Thyroid gland (tissue), 4 donors: Measurements from ENCODE around the gene KCNMA1. TPM values are rescaled to one million over a fixed set of nuclear protein-coding genes. Genes with fewer than 3 reads are reported as not detected.
A peak's percentile ranks its signal among the peaks of the same experiment; 100 is the strongest.
"Not testable (repeated sequence)": the region's sequence is repeated elsewhere in the genome, so short reads cannot be mapped to it uniquely, and the experiment has no call there.

ENCODE experiments used
- DNase-seq, 2 donors: peaks; one replicate each; pipeline ENCODE4 v3.0.0-alpha.2; 2019
- H3K27ac ChIP-seq, 3 donors: fragments of 200-600 bp; sonication (generic); 1 replicate in 2 of 3; 2 replicates in 1 of 3; pipeline ENCODE4 v1.5.1; 2016 to 2019; ENCODE audit warnings: mild to moderate bottlenecking in 1 of 3, moderate library complexity in 1 of 3
- H3K27me3 ChIP-seq: fragments of 200-600 bp; sonication (generic); one replicate; pipeline ENCODE4 v1.5.1; 2019
- H3K36me3 ChIP-seq, 2 donors: fragments of 200-600 bp; sonication (generic); one replicate each; pipeline ENCODE4 v1.5.1; 2016 to 2019
- H3K4me1 ChIP-seq, 2 donors: fragments of 200-600 bp; sonication (generic); one replicate each; pipeline ENCODE4 v1.5.1; 2017 to 2019
- H3K4me3 ChIP-seq, 3 donors: fragments of 200-600 bp; sonication (generic); replicated peaks in 1 of 3; 1 replicate in 2 of 3; 2 replicates in 1 of 3; pipeline ENCODE4 v1.5.1; 2016; ENCODE audit warnings: mild to moderate bottlenecking in 1 of 3
- H3K9me3 ChIP-seq: fragments of 200-600 bp; sonication (generic); one replicate; pipeline ENCODE4 v1.5.1; 2017
- POLR2A ChIP-seq, 2 donors: fragments of 450-650 bp; IDR thresholded peaks; one replicate each; pipeline ENCODE4 v1.6.1; 2017; ENCODE audit warnings: antibody characterized with exemption in 2 of 2, mild to moderate bottlenecking in 2 of 2, moderate library complexity in 1 of 2
- WGBS, 2 donors: methylation state at CpG; one replicate each; pipeline ENCODE4 v1.1.5; 2017; 5-methylcytosine and 5-hydroxymethylcytosine counted together
- intact Hi-C: fragments of 100-400 bp; cut with DNase I; formaldehyde crosslinking; loops from one replicate; pipeline ENCODE4 v1.15.1; 2023
- total RNA-seq, 4 donors: library from RNA; depleted of rRNA; stranded (reverse); fragments of >200 nt; gene quantifications; one replicate each; pipeline ENCODE4 v1.2.3, GENCODE V29; 2016
- TF ChIP-seq, protein P1 (sequence below), 6 experiments: fragments of 200-600 bp in 3 of 6; fragments of 450-650 bp in 3 of 6; sonication (generic) in 3 of 6; IDR thresholded peaks; one replicate each; pipeline ENCODE4 v1.5.1; 2016 to 2019; ENCODE audit warnings: antibody characterized with exemption in 6 of 6, mild to moderate bottlenecking in 2 of 6, inconsistent platforms in 1 of 6, moderate library complexity in 1 of 6

KCNMA1 gene
- total RNA-seq, 4 donors from 2014 or later, result 2.5 to 5.1 (median 3.6) TPM

DNA sequence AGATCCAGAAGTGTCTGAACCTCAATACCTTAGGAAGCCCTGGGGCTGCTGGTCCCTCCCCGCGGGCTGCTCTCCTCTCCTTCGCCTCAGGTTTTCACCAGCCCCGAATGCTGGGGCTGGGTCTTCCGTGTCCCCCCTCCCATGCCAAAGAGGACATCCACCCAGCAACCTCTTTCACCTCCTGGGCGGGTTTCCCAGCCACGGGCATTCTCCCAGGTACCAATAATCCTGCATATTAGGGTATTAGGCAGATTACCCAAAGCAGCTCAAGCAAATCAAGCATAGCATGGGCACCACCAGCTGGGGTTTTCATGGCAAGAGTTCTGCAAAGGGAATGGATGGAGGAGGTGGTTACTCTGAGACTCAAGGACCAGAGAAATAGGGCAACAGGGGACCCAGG is 224.4 kb downstream of the KCNMA1 start:
- no peak overlapping the region for H3K27ac ChIP-seq
- no peaks in the 10 kb centered on the region for H3K9me3 ChIP-seq
- H3K4me3 ChIP-seq, result no peak overlapping the region
- no peaks in the 10 kb centered on the region for H3K36me3 ChIP-seq
- H3K4me1 ChIP-seq, result peaks cover 17 to 25% of the 10 kb centered on the region in 2 donors
- TF ChIP-seq POLR2A (IDR thresholded peaks at IDR 0.05), result no peak
- TF ChIP-seq, protein P1, sequence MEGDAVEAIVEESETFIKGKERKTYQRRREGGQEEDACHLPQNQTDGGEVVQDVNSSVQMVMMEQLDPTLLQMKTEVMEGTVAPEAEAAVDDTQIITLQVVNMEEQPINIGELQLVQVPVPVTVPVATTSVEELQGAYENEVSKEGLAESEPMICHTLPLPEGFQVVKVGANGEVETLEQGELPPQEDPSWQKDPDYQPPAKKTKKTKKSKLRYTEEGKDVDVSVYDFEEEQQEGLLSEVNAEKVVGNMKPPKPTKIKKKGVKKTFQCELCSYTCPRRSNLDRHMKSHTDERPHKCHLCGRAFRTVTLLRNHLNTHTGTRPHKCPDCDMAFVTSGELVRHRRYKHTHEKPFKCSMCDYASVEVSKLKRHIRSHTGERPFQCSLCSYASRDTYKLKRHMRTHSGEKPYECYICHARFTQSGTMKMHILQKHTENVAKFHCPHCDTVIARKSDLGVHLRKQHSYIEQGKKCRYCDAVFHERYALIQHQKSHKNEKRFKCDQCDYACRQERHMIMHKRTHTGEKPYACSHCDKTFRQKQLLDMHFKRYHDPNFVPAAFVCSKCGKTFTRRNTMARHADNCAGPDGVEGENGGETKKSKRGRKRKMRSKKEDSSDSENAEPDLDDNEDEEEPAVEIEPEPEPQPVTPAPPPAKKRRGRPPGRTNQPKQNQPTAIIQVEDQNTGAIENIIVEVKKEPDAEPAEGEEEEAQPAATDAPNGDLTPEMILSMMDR (IDR thresholded peaks at IDR 0.05), result no peak
- H3K27me3 ChIP-seq, result no peaks in the 10 kb centered on the region
- DNase-seq, result no peak
- intact Hi-C loops, result no loop called here
- 87 to 88% methylated on average over 7 of the region's 7 CpGs for WGBS, 2 donors

DNA sequence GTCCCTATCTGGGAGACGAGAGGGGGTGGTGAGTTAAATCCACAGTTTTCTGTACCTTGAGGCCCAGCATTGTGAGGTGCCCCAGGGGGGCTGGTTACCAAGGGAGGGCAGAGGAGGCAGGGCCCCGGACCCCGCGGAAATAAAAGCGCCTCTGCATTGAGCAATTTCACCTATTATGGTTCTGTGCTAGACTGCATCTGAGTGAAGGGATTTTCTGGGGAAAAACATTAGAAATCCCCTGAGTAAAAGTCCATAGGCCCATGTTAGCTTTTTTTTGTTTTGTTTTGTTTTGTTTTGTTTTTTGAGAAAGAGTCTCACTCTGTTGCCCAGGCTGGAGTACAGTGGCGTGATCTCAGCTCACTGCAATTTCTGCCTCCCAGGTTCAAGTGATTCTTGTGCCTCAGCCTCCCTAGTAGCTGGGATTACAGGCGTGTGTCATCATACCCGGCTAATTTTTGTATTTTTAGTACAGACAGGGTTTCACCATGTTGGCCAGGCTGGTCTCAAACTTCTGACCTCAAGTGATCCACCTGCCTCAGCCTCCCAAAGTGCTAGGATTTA is 225.0 kb downstream of the KCNMA1 start:
- H3K36me3 ChIP-seq, DNase-seq, H3K4me3 ChIP-seq, H3K27ac ChIP-seq, intact Hi-C loops, H3K27me3 ChIP-seq, H3K9me3 ChIP-seq: not testable (repeated sequence)
- WGBS, 2 donors, result 89 to 92% methylated on average over 8 of the region's 8 CpGs
- peaks cover 17 to 25% of the 10 kb centered on the region in 2 donors for H3K4me1 ChIP-seq

DNA sequence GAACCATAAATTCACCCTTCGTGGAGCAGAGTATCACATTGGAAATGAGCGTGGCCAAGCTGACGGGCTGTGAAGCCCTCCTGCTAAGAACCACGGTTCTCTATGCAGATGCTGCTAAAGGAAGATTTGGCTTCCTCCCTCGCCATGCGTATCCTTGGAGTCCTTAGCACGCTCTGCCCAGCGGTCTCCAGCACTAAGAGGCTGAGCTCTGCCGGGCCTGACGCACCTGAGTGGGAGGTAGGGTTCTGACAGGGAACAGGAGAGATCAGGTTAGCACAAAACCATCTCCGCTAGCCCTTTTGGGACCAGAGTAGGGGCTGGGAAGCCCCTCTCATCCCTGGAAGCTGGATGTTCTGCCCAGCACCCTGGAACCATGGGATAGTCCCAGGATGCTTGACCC is 225.8 kb downstream of the KCNMA1 start:
- 81 to 92% methylated on average over 11 of the region's 11 CpGs for WGBS, 2 donors
- H3K4me1 ChIP-seq, result peaks cover 17 to 19% of the 10 kb centered on the region in 2 donors
- H3K9me3 ChIP-seq, result no peaks in the 10 kb centered on the region
- no peak for DNase-seq
- H3K27me3 ChIP-seq, result no peaks in the 10 kb centered on the region
- no peak overlapping the region for H3K4me3 ChIP-seq
- intact Hi-C loops, result no loop called here
- no peak for TF ChIP-seq POLR2A (IDR thresholded peaks at IDR 0.05)
- TF ChIP-seq, protein P1 (IDR thresholded peaks at IDR 0.05), result no peak
- H3K27ac ChIP-seq, result no peak overlapping the region
- H3K36me3 ChIP-seq, result no peaks in the 10 kb centered on the region

DNA sequence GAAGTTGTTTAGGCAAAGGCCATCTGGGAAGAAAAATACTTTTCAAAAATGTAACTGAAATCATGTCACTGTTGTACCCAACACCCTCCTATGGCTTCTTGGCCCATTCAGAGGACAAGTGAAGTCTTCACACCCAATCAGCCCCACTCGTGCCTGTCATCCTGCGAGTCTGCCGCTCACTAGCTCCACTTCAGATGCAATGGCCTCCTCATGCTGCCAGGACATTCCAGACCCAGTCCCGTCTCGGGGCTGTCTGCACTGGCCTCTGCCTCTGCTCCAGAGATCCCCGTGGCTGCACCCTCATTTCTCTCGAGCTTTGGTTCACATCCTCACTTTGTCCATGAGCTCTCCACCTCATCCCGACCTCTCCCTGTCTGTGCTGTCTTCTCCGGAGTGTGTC is 227.1 kb downstream of the KCNMA1 start:
- TF ChIP-seq, protein P1 (IDR thresholded peaks at IDR 0.05), result no peak
- no peak for TF ChIP-seq POLR2A (IDR thresholded peaks at IDR 0.05)
- Histone ChIP-seq H3K36me3 (no peaks in the 10 kb centered on the region), H3K4me3 (no peak overlapping the region), H3K27ac (no peak overlapping the region), H3K27me3 (no peaks in the 10 kb centered on the region), H3K4me1 (peaks cover 14 to 22% of the 10 kb centered on the region in 2 donors), H3K9me3 (no peaks in the 10 kb centered on the region)
- WGBS, 2 donors, result 44 to 46% methylated on average over 9 of the region's 9 CpGs
- intact Hi-C loops, result no loop called here
- DNase-seq, result peak; percentile 41 to 46

DNA sequence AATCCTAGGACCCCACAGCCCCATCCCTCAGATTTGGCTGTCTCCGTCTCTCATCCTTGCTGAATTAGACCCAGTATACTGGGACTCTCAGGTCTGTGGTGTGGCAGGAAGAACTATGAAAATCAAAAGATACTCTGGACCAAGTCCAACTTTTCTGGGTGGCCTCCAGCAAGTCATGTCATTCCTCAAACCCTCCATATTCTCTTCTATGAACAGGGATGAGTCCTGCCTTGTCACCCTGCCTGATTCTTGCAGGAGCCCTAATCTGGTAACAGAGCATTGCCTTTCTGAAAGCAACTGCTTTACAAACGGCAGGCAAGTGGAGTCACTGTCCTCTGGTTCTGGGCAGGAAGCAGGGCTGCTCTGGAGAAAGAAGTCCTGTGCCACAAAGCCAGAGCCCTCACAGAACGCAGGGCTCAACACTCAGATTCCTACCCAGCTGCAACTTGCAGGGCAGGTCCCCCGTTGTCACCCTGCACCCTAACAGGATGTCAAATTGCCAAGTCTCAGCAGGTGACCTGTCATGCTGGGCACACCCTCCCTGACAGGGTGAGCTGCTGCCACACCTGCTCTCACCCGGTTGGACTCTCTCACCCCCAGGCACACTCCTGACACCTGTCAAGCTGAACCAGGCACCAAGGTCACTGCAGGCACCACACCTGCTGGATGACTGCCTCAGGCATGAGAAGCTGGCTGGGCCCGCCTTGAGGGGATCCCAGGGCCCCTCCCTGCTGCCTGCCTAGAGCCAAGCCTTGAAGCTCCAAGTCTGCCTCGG is 227.7 kb downstream of the KCNMA1 start:
- no peaks in the 10 kb centered on the region for H3K36me3 ChIP-seq
- WGBS, 2 donors, result 31 to 32% methylated on average over 5 of the region's 7 CpGs
- no peaks in the 10 kb centered on the region for H3K9me3 ChIP-seq
- H3K4me1 ChIP-seq, result peaks cover 14 to 22% of the 10 kb centered on the region in 2 donors
- DNase-seq, result peak; percentile 88 to 92
- intact Hi-C loops, result no loop called here
- H3K27ac ChIP-seq, result no peak overlapping the region
- no peak for TF ChIP-seq POLR2A (IDR thresholded peaks at IDR 0.05)
- TF ChIP-seq, protein P1 (IDR thresholded peaks at IDR 0.05), result no peak
- no peaks in the 10 kb centered on the region for H3K27me3 ChIP-seq
- H3K4me3 ChIP-seq, result no peak overlapping the region
